ENCODE data around the gene AJAP1.

The AJAP1 gene

DNA sequence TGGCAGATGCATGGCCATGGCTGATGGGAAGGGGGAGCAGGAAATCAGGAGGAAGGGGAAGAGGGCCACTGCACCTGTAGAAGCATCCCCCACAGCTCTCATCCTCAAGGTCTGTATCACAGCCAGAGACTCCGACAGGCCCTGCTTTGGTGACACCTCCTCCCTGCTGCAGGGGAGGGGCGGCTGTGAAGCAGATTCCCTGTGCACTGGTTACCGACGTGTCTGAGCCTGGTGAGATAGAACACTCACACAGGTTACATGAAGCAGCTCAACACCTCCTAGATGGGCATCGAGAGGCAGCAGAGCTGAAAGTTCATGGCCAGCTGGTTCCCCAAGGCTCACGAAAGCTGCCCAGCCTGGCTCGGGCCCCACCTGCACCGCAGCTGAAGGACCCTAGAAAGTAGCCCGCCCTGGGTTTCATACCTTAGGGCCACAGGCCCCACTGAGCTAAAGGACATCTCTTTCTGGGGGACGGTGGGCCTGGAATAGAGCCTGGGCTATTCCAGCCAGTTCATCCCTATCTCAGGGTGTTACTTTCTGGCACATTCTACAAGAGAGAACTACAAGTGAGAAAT, 30.2 kb upstream of the AJAP1 start:
- no peak for DNase-seq
- no peak for TF ChIP-seq POLR2A (IDR thresholded peaks at IDR 0.05; ENCODE audit: low read length)
- no peak for TF ChIP-seq GATA1 (IDR thresholded peaks at IDR 0.05; ENCODE audit: low read depth, low read length)

DNA sequence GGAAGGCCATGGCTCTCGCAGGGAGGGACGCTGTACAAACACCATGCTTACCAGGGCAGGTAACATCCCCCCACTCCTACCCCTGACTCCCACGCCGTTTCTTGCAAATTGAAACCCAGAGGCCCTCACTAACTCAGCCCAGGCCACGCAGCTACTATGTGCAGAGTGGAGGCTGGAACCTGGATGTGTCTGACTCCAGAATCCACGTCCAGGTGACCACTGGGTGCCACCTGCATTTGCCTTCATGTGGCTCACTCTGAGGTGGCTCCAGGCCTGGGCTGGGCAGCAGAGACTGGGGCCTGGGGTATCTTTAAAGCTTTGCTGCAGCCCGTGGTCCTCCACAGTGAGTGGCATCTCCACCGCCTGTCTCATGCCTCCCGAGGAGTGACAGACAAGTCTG, 29.6 kb upstream of the AJAP1 start:
- no peak for DNase-seq
- TF ChIP-seq GATA1 (IDR thresholded peaks at IDR 0.05; ENCODE audit: low read depth, low read length) (no peak), POLR2A (IDR thresholded peaks at IDR 0.05; ENCODE audit: low read length) (no peak)

DNA sequence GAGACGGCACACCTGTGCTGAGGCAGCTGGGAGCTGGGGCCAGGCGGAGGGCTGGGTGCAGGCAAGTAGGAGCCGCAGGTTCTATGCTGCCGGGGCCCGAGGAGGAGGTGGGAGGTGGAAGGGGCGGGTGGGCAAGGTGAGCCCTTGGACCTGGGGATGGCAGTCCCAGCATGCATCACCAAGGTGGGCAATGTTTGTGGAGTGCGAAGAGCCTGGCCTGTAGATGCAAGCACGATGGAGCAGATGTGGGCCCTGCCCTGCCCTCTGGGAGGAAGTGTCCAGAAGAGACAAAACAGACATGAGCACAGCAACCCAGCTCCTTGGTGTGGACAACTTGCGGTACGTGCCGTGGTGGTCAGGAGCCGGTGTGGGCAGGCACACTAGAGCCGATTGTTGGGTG, 28.3 kb upstream of the AJAP1 start:
- TF ChIP-seq GATA1 (IDR thresholded peaks at IDR 0.05; ENCODE audit: low read depth, low read length), result no peak
- no peak for TF ChIP-seq POLR2A (IDR thresholded peaks at IDR 0.05; ENCODE audit: low read length)
- DNase-seq, result no peak

DNA sequence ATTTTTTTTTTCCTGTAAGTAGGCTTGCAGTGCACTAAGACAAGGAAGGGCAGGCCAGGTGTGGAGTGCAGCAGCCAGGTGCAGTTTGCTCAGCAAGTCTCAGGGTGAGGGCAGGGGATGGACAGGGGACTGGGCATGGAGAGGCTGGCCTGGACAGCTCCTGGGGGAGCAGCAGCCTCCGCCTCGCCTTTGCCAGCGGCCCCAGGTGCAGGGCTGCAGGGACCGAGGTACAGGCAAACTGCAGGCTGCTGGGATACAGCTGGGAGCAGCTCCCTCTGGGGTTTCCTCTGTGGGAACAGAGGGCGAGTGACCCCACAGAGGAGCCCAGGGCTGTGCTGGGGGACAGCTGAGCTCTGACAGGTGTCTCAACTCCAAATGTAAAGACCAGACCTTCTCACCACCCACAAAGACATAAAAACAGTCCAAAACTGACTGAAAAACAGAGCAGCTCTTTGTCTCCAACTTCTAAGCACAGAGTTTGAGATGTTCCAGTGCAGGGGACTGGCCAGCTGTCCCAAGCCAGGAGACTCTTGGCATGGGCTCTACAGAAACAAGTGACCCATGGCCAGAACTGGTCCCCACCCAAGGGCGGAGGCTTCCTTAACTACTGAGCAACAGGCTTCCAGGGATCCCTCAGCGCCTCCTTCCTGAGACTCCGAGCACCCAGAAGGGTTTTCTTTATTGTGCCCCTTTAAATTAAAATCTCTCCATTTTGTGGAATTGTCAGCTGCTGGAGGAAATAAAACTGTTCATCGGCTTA, 27.7 kb upstream of the AJAP1 start:
- TF ChIP-seq GATA1 (IDR thresholded peaks at IDR 0.05; ENCODE audit: low read depth, low read length) (no peak), POLR2A (IDR thresholded peaks at IDR 0.05; ENCODE audit: low read length) (no peak)
- no peak for DNase-seq

DNA sequence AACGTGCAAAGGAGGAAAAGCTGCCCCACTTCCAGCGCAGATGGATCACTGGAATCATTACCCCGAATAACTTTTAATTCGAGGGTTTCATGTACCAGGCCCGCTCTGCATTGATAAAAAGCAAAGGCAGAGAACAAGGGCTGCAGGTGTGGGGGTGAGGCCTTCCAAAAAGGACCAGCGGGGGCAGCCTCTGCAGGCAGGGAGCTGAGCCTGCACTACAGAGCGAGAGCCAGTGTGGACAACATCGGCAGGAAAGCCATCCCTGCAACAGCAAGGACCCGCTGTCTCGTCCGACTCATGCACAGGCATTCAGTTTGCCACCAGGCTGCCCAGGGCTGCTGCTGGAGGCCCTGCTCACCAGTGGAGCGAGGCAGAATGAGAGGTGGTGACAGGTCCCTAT, 27.1 kb upstream of the AJAP1 start:
- TF ChIP-seq POLR2A (IDR thresholded peaks at IDR 0.05; ENCODE audit: low read length), result no peak
- TF ChIP-seq GATA1 (IDR thresholded peaks at IDR 0.05; ENCODE audit: low read depth, low read length), result no peak
- DNase-seq, result no peak

DNA sequence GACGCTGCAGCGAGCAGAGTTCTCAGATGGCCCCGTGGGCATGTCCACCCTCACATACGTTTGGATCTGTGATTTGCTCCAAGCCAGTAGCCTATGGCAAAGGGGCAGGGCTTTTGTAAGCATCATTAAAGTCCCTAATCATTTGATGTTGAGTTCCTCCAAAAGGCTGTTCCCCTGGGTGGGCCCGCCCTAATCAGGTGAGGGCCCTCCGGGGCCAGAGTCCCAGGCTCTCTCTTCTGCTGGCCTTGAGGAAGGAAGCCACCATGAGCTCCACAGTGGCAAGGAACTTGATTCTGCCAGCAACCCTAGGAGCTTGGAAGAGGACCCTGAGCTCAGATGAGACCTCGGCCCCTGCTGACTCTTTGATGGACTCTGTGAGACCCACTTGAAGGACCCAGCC, 25.4 kb upstream of the AJAP1 start:
- no peak for DNase-seq
- TF ChIP-seq GATA1 (IDR thresholded peaks at IDR 0.05; ENCODE audit: low read depth, low read length) (no peak), POLR2A (IDR thresholded peaks at IDR 0.05; ENCODE audit: low read length) (no peak)

DNA sequence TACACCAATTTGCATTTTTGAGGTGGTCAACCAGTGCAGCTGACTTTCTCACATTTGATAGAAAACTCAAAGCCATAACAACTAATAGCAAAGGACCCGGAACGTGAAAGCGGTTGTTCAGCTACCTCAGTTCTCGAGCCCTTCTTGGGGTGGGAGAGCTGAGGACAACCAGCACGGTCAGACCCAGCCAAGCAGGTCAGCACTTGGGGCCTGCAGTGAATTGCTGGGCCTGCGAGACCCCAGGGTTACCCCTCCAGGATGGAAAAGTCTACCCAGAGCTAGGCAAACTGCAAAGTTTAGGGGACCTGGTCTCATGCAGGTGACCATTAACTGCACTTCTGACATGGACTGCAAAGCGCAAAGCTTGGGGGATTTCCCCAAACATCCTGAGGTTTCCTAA, 23.8 kb upstream of the AJAP1 start:
- TF ChIP-seq GATA1 (IDR thresholded peaks at IDR 0.05; ENCODE audit: low read depth, low read length) (no peak), POLR2A (IDR thresholded peaks at IDR 0.05; ENCODE audit: low read length) (no peak)

DNA sequence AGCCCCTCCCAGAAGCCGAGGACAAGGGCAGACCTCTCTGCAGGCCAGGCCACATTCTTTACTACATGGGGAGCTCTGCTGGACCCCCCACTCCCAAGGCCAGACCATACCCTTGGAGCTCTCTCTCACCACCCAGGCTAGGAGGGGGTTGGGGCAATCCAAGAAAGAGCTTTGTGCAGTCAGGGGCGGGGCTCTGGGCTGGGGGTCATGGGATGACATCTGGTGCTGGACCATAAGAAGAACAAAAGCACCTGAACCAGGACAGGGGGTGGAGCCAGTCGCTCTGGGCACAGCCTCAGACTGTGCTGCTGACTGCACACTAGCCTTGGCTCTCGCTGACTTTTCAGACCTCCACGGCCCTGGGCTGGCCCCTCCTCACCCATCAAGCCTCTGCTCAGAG, 23.1 kb upstream of the AJAP1 start:
- DNase-seq, result no peak
- no peak for TF ChIP-seq POLR2A (IDR thresholded peaks at IDR 0.05; ENCODE audit: low read length)
- TF ChIP-seq GATA1 (IDR thresholded peaks at IDR 0.05; ENCODE audit: low read depth, low read length), result no peak

More for the DNA sequence above, 23.8 kb upstream of the AJAP1 start:
- no peak for DNase-seq

DNA sequence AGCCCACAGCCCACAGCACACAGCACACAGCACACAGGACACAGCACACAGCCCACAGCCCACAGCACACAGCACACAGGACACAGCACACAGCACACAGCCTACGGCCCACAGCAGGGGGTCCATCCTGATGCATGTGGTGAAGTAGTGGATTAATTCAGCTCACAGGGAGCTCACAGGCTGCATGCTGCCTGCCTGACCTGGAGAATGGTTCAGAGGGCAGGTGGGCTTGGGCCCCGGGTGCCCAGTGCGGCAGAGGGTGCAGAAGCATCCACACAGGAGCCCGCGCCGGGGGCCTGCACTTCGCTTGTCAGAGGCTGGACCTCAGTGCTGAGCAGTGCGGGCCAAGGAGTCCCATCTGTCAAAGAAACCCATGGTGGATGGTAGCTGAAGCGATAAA, 21.1 kb upstream of the AJAP1 start:
- TF ChIP-seq GATA1 (IDR thresholded peaks at IDR 0.05; ENCODE audit: low read depth, low read length), result no peak
- no peak for TF ChIP-seq POLR2A (IDR thresholded peaks at IDR 0.05; ENCODE audit: low read length)
- DNase-seq, result no peak

DNA sequence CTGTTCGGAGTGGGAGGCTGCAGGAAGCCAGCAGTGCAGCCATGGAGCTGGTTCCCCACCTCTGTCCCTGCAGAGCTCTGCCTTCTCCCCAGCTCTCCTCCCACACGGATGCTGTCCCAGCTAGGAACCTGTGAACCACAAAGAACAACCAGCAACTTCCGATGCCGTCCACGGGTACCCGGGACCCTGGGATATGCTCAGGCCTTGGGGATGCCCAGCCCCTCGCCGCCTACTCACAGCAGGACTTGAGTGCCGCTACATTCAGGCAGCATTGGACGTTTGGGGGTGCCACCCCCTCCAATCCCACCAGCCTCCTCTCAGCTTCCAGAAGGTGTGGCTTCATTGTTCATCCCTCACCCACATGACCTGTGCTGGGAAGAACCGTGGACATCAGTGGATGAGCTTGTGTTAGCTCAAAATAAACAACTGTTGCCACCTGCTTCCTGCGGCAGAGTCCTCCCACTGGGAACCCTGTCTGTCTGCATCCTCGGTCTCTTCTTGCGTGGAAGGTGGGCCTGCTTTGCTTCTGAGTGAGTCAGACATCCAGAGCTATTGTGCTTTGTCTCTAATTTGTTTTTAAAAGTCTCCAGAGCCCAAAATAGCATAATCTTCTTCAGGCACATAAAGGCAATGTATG, 20.1 kb upstream of the AJAP1 start:
- no peak for TF ChIP-seq POLR2A (IDR thresholded peaks at IDR 0.05; ENCODE audit: low read length)
- no peak for TF ChIP-seq GATA1 (IDR thresholded peaks at IDR 0.05; ENCODE audit: low read depth, low read length)
- DNase-seq, result no peak

DNA sequence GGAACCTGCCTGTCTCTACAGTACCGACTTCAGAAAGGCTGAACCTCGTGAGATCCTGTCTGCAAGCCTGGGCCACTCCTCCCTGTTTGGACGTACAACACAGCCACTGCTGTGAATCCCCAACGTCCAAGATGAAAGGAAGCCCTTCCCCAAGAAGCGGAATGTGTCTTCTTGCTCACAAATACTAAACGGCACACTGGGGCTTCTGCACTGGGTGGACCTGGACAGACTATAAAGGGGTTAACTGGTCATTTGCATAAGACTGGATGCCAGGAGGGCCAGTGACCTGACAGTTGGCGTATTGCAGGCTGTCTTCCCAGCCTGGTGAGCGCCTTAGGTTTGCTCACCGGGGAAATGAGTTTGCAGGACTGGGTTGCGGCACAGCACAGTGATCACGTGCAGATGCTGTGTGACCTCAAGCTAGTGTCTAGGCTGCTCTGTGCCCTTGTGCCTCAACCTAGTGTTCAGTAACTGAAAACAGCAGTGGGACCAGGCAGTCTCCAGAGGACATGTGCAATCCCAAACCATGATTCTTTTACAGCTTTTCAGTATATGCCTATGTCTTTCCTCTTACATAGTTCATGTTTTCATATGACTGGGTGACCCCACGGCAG, 19.5 kb upstream of the AJAP1 start:
- no peak for TF ChIP-seq POLR2A (IDR thresholded peaks at IDR 0.05; ENCODE audit: low read length)
- TF ChIP-seq GATA1 (IDR thresholded peaks at IDR 0.05; ENCODE audit: low read depth, low read length), result no peak
- DNase-seq, result no peak

DNA sequence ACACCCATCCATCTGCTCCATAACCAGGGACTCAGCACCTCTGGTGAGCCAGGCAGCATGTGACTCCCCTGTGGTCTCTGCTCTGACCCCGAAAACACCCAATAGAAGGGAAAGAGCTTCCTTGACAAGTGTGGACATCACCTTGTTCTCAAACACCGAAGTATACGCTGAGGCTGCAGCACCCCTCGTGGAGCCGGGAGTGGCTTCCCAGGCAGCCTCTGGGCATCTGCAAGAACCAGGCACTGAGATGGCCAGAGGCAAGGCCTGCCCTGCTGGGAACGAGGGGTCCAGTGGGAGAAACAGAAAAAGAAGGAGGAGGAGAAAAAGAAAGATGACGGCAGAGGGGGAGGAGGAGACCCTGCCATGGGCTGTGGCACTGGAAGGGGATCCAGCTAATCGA, 18.2 kb upstream of the AJAP1 start:
- TF ChIP-seq GATA1 (IDR thresholded peaks at IDR 0.05; ENCODE audit: low read depth, low read length) (no peak), POLR2A (IDR thresholded peaks at IDR 0.05; ENCODE audit: low read length) (no peak)
- DNase-seq, result no peak

DNA sequence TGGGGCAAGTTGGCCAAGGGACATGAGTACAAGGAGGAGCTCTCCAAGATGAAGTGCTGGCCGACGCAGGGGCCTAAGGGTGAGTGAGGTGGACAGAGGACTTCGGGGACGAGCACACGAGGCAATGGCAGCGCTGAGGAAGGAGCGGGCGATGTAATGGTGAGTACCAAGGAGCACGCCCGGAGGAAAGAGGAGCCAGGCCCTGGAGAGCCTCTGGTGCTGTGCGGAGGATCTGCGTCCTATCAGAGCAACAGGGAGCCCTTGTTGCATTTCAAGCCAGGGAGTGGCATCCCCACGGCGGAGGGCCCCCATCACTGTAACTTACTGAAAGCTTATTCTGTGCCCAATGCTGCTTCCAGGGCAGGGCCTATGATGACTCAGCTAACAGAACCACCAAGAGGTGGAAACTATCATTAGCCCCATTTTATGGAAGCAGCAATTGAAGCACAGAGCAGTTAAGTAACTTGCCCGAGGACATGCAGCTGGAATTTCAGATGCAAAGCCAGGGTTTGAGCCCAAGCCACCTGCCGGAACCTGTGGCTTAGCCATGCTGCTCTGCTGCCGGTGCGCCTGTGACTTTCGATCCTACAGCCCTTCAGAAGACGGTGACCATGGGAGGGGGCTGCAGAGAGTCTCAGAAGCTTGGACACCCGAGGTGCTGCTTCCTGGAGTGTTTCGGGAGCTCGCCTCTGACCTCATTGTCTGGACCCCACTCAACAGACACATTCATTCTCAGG, 17.6 kb upstream of the AJAP1 start:
- TF ChIP-seq POLR2A (IDR thresholded peaks at IDR 0.05; ENCODE audit: low read length) (no peak), GATA1 (IDR thresholded peaks at IDR 0.05; ENCODE audit: low read depth, low read length) (no peak)
- DNase-seq, result no peak
